ENCODE data around the gene SMIM22.

GRCh38 chr16:4783951-4784336, 11.2 kb upstream of the SMIM22 start:
- TF ChIP-seq, protein P1, sequence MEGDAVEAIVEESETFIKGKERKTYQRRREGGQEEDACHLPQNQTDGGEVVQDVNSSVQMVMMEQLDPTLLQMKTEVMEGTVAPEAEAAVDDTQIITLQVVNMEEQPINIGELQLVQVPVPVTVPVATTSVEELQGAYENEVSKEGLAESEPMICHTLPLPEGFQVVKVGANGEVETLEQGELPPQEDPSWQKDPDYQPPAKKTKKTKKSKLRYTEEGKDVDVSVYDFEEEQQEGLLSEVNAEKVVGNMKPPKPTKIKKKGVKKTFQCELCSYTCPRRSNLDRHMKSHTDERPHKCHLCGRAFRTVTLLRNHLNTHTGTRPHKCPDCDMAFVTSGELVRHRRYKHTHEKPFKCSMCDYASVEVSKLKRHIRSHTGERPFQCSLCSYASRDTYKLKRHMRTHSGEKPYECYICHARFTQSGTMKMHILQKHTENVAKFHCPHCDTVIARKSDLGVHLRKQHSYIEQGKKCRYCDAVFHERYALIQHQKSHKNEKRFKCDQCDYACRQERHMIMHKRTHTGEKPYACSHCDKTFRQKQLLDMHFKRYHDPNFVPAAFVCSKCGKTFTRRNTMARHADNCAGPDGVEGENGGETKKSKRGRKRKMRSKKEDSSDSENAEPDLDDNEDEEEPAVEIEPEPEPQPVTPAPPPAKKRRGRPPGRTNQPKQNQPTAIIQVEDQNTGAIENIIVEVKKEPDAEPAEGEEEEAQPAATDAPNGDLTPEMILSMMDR (IDR thresholded peaks at IDR 0.05): no peak
- TF ChIP-seq POLR2AphosphoS5 (IDR thresholded peaks at IDR 0.05) (no peak), POLR2A (IDR thresholded peaks at IDR 0.05) (no peak), EP300 (IDR thresholded peaks at IDR 0.05) (no peak)
